Sigmoid colon (tissue), 4 donors: ENCODE results near the gene LHX1.

Source experiments
- POLR2AphosphoS5 ChIP-seq, 4 donors: sonication (generic); formaldehyde crosslinking; IDR thresholded peaks; one replicate each; pipeline ENCODE4 v1.6.1; 2017; ENCODE audit warnings: antibody characterized with exemption in 4 of 4
- TF ChIP-seq, protein P1 (sequence below), 4 experiments: fragments of 450-650 bp in 3 of 4; fragments of 200-600 bp in 1 of 4; IDR thresholded peaks; one replicate each; pipeline ENCODE4 v1.5.1; 2016 to 2019; ENCODE audit warnings: antibody characterized with exemption in 4 of 4, mild to moderate bottlenecking in 3 of 4, moderate library complexity in 2 of 4

- TF ChIP-seq, protein P1, sequence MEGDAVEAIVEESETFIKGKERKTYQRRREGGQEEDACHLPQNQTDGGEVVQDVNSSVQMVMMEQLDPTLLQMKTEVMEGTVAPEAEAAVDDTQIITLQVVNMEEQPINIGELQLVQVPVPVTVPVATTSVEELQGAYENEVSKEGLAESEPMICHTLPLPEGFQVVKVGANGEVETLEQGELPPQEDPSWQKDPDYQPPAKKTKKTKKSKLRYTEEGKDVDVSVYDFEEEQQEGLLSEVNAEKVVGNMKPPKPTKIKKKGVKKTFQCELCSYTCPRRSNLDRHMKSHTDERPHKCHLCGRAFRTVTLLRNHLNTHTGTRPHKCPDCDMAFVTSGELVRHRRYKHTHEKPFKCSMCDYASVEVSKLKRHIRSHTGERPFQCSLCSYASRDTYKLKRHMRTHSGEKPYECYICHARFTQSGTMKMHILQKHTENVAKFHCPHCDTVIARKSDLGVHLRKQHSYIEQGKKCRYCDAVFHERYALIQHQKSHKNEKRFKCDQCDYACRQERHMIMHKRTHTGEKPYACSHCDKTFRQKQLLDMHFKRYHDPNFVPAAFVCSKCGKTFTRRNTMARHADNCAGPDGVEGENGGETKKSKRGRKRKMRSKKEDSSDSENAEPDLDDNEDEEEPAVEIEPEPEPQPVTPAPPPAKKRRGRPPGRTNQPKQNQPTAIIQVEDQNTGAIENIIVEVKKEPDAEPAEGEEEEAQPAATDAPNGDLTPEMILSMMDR (IDR thresholded peaks at IDR 0.05) = no peak
- no peak for TF ChIP-seq POLR2AphosphoS5 (IDR thresholded peaks at IDR 0.05)
These were observed 7.9 kb downstream of the LHX1 start for GRCh38 chr17:36945140-36945539.
